Measurements from ENCODE around the gene OR8B3. TPM values are rescaled to one million over a fixed set of nuclear protein-coding genes. Genes with fewer than 3 reads are reported as not detected.

The OR8B3 gene
- total RNA-seq, 2 experiments from 2014 or later, result not detected

DNA sequence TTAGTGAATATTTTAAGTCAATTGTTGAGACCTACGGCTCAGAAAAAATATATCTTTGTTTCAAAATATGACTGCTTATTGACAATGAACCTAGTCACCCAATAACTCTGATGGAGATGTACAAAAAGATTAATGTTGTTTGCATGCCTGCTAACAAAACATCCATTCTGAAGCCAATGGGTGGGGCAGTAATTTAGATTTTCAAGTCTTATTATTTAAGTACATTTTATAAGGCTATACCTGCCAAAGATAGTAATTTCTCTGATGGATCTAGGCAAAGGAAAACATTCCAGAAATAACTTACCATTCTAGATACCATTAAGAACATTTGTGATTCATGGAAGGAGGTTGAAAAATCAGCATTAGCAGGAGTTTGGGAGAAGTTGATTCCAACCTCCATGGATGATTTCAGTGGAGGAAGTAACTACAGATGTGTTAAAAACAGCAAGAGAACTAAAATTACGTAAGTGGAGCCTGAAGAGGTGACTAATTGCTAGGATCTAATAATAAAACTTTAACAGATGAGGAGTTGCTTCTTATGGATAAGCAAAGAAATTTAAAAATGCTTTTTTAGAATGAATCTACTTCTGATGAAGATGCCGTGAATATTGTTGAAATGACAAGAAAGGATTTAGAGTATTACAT, 52.4 kb downstream of the OR8B3 start:
- no peaks in the 10 kb centered on the region for H3K36me3 Mint-ChIP-seq (ENCODE audit: low read depth)
- intact Hi-C loops (cut with micrococcal nuclease), result no loop called here
- H3K4me3 Mint-ChIP-seq, result no peak overlapping the region
- H3K9me3 Mint-ChIP-seq, result peaks cover 5% of the 10 kb centered on the region
- no peak for DNase-seq
- CTCF ChIA-PET, result no interaction called here
- no peak overlapping the region for H3K27ac Mint-ChIP-seq
- H3K27me3 Mint-ChIP-seq (ENCODE audit: low read depth), result peaks cover 3% of the 10 kb centered on the region
- H3K4me1 Mint-ChIP-seq (ENCODE audit: low read depth), result no peaks in the 10 kb centered on the region

Other genes starting within 250 kb of the OR8B3 start
- gene OR10D3, start 215.7 kb downstream of the OR8B3 start, total RNA-seq, result not detected
- not detected for gene OR8G1, start 157.9 kb downstream of the OR8B3 start, total RNA-seq
- not detected for gene OR8G5, start 142.6 kb downstream of the OR8B3 start, total RNA-seq
- not detected for gene OR8D1, start 85.1 kb downstream of the OR8B3 start, total RNA-seq
- not detected for gene OR8D2, start 78.8 kb downstream of the OR8B3 start, total RNA-seq
- not detected for gene OR8B2, start 14.5 kb downstream of the OR8B3 start, total RNA-seq
- gene OR8B4, start 25.8 kb upstream of the OR8B3 start, total RNA-seq, result not detected
- gene OR8B8, start 46.7 kb upstream of the OR8B3 start, total RNA-seq, result not detected
- gene OR8B12, start 144.6 kb upstream of the OR8B3 start, total RNA-seq, result not detected
- not detected for gene OR8A1, start 171.0 kb upstream of the OR8B3 start, total RNA-seq
- gene PANX3, start 212.4 kb upstream of the OR8B3 start, total RNA-seq, result not detected
- gene TBRG1, start 223.8 kb upstream of the OR8B3 start, total RNA-seq, result 10 to 100 TPM; 28.3 to 28.6 TPM